HG02623 (cell line): ENCODE measurements around the gene PKLR.
"Not testable (repeated sequence)": the region's sequence is repeated elsewhere in the genome, so short reads cannot be mapped to it uniquely, and the experiment has no call there.

Experiments used
- ATAC-seq: cut with Tn5 transposase; IDR thresholded peaks from one replicate; pipeline ENCODE4 v1.9.1; 2021; ENCODE audit warnings: moderate library complexity; ENCODE audit not compliant: unreplicated experiment

PKLR gene

DNA sequence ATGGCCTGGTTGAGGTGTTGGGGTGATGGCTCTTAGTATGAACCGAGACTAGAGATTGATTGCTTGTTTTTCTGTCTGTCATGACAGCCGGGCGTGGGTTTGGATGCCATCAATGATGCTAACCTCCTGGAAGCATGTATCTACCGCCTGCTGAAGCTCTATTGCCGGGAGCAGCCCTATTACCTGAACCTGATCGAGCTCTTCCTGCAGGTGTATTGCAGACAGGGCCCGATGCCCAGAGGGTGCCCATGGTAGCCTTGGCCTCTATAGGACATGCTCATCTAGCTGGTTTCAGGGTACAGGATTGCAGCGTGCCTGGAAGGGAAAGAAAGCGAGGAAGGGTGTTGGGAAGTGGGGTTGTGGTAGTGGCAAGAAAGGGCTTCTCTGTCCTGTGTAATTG lies 16.8 kb upstream of the PKLR start:
- ATAC-seq, result no peak

DNA sequence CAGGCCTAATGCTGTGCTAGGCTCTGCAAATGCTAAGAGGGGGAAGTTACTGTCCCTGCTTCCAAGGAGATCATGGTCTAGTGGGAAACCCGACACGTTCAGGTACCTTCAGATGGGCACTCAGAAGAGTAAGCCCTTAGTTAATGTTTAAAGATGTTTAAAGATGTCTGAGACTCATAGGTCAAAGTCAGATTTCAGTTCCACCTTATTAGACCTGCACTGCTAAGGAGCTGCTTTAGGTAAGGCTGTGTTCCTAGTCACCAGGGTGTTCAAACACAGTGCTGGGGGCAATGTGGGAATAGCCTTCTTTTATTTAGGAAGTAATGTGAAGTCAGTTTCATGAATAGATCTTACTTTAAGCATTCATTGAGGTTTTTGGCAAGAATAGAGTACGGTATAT lies 15.7 kb upstream of the PKLR start:
- ATAC-seq, result no peak

DNA sequence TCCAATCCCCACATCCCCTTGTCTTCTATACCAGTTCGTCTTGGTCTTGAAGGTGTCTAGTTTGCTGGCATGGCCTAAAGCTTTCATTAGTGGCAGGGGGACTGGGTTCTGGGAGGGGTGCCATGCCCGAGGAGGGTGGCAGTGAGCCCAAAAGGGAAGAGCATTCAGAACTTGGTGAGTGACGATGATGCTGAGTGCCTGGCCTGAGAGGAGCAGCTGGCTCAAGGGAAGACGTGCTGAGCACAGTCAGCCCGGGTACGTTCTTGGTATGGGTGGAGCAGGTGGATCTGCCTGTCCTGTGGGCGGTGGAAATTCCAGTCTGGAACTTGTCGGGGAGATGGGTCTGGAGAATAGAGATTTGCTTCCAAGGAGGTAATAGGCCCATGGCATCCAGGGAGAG lies 12.0 kb upstream of the PKLR start:
- no peak for ATAC-seq

DNA sequence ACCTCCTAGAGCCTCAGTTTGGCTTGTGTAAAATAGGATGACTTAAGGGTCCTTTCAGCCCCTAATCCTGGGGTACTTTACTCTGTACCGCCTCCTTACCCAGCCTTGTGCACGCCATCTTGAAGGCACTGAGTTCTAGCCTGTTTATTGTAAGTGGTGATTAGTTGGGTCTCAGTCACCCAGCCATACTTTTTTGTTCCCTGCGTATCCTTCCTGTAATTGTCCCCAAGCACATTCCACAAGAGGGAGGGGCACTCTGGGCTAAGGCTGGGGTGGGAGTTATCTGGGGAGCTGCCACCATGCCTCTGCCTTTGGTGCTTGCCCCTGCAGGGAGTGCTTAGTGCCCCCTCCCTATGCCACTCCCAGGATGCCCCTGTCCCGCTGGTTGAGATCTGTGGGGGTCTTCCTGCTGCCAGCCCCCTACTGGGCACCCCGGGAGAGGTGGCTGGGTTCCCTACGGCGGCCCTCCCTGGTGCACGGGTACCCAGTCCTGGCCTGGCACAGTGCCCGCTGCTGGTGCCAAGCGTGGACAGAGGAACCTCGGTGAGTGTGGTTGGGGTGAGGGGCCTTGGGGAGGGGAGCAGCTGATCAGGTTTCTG lies 8.3 kb upstream of the PKLR start:
- no peak for ATAC-seq

DNA sequence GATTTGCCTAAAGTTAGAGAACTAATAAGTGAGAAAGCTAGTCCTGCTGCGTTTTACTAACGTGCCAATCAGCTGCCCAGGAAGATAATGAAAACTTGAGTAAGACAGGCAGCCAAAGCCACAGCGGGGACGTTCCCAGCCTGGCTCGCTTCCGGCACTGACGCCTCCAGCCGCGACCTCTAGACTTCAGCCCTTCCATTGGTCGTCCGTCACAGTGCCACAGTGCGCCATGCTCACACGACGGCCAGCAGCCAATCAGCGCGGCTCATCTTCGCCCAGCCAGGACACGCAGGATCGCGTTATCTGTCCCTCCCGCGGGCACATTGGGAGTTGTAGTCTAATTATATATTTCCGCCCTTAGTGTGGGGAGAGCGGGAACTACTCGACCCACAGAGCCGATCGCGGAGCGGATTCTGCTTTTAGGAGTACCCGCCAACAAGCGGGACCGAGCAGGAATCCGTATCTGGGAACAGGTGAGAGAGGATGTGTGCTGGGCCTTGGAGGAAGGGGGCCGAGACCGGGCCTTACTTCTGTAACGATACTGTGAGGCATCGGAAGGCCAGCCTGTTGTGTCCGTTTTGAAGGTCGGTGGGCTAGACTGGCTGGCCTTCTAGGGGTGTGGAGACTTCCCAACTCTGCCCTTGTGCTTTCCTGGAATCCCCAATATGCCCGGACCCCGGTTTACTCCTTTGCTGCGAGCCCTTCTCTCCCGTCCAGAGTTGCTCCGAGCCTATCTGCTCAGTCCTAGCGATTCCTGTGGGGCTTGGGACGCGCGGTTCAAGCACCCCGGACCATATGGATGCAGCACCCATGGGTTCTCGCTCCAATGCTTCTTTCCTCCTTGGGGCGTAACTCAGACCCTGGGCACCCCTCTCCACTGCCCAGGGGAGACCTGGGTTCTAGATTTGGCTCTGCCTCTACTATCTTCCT lies 7.5 kb upstream of the PKLR start, which contains the start of gene FDPS:
Gene FDPS, plus strand, starts transcription at position 374 of the 930 bp plus-strand sequence. CDS start 924 bp downstream, outside the sequence.
- peak; percentile 92 for ATAC-seq

DNA sequence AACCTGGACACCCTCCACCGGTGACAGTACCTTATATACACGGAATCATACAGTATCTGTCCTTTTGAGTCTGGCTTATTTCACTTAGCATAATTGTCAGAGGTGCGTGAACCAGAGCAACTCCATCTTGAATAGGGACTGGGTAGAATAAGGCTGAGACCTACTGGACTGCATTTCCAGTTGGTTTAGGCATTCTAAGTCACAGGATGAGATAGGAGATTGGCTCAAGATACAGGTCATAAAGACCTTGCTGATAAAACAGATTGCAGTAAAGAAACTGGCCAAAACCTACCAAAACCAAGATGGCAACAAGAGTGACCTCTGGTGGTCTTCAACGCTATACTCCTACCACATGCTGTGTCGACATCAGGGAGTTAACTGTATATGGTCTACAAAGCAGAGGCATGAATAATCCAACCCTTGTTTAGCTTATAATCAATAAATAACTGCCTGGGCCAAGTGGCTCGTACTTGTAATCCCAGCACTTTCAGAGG lies 6.1 kb upstream of the PKLR start:
- no peak for ATAC-seq

DNA sequence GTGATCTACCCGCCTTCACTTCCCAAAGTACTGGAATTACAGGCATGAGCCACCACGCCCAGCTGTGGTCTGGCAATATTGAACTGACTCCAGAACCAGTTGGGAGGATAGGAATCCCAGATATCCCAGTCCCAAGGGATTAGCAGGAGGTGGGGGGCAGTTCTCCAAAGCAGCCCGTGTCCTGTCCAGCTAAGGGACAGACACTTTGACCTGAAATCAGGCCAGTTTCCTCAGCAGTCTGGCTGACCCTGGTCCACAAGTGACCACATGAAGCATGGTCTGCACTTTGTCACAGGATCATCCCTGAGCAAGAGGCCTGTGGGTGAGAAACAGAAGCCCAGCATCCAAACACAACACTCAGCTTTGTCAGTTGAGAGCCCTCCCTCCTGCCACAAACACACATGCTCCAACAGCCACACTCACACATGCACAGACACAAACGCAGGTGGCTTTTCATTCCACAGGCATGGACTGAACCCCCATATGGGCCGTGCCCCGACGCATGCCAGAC lies 4.7 kb upstream of the PKLR start:
- no peak for ATAC-seq

DNA sequence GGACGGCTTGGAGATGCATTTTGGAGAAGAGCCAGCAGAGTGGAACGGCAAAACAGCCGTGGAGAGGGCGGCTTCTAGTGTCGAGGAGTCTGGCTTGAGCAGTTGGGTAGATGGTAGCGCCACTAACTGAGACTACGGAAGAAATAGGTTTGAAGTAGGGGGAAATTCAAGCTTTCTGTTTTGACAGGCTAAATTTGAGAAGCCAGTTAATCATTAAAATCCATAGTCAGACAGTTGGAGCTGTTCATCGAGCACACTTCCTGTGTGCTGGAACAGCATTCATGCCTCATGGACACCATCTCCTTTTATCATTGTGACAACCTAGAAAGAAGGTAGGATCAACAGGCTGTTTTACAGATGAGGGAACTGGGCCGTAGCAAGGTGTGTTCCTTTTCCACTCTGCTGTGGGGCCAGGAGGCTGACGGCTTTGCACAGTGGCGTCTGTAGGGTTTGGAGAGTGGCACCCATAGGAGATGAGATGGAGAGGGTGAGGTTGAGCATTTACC lies 3.4 kb upstream of the PKLR start:
- no peak for ATAC-seq

DNA sequence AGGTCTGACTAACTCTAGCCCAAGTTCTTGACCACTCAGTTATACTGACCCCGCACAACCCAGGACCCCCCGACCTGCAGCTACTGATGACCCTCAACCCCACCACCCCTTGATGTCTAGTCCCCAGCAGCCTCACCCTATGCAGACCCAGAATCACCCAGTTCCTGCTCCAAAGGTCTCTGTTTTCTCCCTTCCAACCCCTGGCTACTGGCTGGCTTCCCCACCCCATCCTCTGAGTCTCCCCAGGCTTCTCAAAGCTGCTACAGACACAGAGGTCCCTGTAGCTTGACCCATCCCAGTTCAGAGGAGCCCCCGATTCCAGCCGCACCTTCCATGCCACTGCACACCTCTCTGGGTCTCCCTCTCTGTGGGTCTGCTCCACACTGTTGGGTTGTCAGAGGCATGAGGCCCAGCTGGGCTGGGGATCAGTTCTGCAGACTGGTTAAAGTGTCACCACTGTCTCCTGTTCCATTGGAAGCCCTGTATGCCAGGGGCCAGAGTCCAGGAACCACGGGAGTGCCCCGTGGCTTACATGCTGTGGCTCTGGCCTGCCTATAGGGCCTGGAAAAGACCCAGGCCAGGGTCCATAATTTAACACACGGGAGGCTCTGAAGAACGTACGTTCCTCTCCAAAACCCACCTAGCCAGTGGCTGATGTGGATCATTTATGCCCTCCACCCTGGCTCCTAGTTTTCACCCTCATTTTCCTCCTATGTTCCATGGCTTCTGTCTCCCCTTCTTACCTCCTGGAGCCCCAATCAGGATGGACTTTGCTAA lies 497 bp downstream of the PKLR start:
- no peak for ATAC-seq

DNA sequence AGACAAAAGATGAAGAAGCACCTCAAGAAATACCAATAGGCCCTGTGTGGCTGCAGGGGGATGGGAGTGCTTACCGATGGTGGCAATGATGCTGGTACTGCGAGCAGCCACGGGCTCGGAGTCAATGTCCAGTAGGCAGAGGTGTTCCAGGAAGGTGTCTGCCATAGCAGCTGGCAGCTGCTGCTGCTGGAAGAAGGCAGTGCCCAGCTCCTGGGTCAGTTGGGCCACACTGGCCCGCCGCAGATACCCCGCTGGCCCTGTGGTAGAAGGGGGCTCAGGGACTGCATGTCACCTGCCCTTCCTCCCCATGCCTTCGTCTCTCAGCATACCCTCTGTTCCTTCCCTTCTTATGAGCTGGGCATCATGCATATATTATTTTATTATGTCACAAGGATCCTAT lies 1.2 kb downstream of the PKLR start:
- no peak for ATAC-seq

DNA sequence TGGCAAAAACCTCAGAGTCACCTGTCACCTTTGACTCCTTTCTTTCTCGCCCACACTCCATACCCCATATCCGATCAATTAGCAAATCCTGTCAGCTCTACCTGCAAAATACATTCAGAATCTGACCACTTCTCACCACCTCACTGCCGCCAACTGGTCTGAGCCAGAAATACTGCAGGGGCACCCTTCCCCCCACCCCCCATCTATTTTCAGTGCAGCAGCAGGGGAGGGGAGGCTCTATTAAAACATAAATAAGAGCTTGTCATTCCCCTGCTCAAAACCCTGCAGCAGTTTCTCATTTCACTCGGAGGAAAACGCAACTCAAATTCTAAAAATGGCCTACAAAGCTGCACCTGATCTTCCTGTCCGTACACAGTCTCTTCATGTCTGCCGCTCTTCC lies 3.9 kb downstream of the PKLR start:
- ATAC-seq, result no peak

DNA sequence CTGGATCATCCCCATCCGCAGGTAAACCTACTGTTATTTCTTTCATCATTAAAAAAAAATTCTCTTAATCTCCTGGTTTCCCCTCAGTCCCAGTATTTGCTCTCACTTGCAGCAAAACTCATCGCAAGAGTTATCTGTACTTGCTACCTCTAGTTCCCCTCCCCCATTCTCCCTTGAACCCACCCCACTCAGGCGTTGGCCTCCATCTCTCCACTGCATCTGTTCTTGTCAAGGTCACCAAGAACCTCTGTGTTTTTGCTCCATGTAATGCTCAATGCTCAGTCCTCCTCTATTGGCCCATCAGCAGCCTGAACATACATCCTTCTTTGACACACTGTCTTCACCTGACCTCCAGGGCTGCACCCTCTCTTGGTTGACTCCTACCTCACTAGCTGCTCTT lies 4.6 kb downstream of the PKLR start:
- ATAC-seq, result no peak

DNA sequence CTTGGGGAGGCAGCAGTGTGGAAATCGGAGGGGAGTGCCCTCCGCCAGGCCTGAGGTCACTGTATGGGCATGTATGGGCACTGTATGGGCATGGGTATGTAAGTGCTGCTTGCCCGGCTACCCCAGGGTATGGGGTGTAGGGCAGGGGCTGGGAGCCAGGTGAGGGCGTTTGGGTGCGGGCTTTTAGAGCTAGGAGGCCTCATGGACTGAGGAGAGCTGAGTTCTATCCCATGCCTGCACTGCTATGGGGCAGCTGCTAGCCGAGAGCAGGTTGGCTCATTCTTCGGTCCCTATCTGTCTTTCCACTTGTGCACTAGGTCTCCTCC lies 5.3 kb downstream of the PKLR start:
- no peak for ATAC-seq

DNA sequence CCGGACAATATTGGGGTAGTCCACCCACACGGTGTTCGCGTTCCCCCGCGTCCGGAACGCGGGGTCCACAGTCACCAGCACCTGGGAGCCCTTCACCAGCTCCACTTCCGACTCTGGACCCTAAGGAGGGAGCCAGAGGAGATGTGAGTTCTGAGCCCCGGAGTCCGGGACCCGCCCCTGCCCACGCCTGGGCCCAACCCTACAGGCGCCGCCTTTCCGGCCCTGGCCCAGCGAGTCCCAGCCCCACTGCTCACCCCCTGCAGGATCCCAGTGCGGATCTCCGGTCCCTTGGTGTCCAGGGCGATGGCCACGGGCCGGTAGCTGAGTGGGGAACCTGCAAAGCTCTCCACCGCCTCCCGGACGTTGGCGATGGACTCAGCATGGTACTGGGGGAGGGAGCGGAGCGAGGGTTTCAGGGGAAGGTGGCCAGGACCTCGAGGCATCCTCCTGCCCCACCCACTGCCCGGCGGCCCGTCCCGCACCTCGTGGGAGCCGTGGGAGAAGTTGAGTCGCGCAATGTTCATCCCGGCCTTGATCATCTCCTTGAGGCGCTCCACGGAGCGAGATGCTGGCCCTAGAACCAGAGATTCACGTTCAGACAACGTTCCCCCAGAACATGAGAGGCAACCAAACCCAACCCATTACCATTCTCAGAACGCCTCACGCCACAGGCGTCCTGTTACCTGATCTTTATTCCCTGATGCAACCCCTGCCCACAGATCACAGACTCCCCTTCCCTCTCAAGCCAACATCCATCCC lies 5.9 kb downstream of the PKLR start:
- no peak for ATAC-seq

DNA sequence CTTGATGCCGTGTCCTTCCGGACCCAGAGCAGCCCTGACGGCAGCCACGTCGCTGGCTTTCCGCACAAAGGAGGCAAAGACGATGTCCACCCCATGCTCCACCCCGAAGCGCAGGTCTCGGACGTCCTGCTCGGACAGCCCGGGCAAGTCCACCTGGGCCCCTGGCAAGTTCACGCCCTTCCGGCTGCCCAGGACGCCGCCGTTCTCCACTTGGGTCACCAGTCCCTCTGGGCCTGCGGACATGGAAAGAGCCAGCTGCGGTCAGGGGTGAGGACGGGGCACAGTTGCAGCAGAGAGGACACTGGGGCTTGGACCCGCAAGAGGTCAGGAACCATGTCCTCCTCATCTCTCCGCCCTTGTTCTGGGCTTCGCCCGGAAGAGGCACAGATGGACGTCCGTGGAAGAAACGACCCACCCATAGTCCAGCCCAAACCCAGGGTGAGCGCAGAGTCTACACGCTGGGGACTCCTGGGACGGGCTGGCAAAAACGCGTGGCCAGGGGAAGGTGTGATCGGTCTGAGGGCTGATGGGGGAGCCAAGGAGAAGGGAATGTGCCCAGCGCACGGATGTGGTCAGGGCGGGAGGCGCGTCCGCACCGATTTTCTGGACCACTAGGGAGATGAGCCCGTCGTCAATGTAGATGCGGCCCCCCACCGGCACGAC lies 6.6 kb downstream of the PKLR start:
- no peak for ATAC-seq

DNA sequence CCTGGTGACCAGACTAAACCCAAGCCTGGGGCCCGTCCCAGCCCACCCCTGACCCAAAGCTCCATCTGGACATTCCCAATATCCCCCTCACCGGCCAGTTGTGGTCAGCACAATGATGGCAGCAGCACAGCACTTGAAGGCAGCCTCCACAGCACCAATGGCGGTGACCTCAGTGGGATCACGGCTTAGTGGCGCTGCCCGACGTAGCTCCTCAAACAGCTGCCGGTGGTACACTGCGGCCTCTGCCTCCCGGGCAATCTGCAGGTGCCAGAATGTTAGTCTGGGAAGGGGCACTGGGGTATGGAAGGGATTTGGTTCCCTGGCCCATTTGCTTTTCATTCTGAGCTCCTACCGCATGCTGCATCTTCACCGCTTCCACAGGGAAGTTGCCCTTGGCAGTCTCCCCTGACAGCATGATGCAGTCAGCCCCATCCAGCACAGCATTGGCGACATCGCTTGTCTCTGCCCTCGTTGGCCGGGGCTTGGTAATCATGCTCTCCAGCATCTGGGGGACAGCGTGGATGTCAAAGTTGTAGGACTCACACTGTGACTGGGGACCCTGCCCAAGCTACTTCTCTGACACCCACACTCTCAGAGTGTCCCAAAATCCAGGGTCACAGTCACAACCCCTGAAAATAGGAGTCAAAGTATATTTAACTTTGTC lies 8.0 kb downstream of the PKLR start:
- ATAC-seq, result no peak

DNA sequence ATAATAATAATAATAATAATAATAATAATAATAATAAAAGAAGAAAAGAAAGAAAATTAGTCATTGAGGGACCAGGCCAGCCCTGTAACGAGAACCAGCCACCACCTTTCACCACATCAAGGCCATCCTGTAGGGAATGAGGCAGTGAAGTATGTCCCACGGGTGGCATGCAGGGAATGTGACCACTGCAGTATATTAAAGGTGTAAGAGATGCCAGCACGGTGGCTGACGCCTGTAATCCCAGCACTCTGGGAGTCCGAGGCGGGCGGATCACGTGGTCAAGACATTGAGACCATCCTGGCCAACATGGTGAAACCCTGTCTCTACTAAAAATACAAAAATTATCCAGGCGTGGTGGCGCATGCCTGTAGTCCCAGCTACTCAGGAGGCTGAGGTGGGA lies 10.2 kb downstream of the PKLR start:
- not testable (repeated sequence) for ATAC-seq

DNA sequence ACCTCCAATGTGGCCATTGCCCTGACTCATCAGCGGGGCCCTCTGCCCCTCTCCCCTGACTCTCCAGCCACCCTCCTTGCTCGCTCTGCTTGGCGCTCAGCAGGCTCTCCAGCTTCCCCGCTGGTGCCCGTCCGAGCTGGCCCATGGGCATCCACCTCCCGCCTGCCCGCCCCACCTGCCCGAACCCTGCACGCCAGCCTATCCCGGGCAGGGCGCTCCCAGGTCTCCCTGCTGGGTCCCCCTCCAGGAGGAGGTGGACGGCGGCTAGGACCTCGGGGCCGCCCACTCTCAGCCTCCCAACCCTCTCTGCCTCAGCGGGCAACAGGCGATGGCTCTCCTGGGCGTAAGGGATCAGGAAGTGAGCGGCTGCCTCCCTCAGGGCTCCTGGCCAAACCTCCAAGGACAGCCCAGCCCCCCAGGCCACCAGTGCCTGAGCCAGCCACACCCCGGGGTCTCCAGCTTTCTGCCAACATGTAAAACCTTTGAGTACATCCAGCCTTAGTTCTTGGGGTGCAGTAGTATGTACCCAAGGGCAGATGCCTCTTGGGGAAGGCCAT lies 13.2 kb downstream of the PKLR start:
- no peak for ATAC-seq

DNA sequence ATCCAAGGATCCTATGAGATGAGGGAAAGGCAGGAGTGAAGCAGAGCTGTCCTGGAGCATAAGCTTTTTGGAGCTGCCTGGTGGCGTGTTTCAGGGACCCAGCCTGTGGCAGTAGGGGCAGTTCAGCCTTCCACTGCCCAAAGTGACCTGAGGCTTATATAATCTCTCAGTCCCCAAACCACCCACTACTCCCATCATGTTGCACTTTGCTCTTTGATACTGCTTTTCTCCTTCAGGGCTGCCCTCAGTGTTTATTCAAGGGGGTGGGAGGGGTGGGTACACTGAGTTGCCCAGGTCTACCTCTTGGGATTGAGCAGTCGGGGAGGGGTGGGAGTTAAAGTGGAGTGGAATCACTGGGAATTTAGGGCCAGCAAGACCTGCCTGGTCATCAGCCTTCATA lies 14.7 kb downstream of the PKLR start:
- no peak for ATAC-seq
